ENCODE measurements around the gene ELP1. TPM values are rescaled to one million over a fixed set of nuclear protein-coding genes. Genes with fewer than 3 reads are reported as not detected.

The ELP1 gene
- total and polyA plus RNA-seq, 5 donors from 2014 or later = 13.7 to 24.9 (median 20.0) TPM

- Mint-ChIP-seq H3K4me1 (no peaks in the 10 kb centered on the region), H3K27ac (no peak overlapping the region), H3K27me3 (no peaks in the 10 kb centered on the region), H3K4me3 (no peak overlapping the region), H3K36me3 (peaks cover 76% of the 10 kb centered on the region), H3K9me3 (no peaks in the 10 kb centered on the region)
- DNase-seq (no peak), ATAC-seq (ENCODE audit: low read depth in 2 of 2) (no peak)
- Histone ChIP-seq H3K9me3 (ENCODE audit: control insufficient read depth in 2 of 2, low read length in 2 of 2) (no peaks in the 10 kb centered on the region), H3K36me3 (ENCODE audit: control insufficient read depth, insufficient read depth, low read length) (peaks cover 83% of the 10 kb centered on the region), H3K27ac (ENCODE audit: insufficient read depth, low read length, poor library complexity, severe bottlenecking) (no peak overlapping the region), H3K4me1 (ENCODE audit: control insufficient read depth, insufficient read depth, low read length, poor library complexity, severe bottlenecking) (no peaks in the 10 kb centered on the region), H3K27me3 (ENCODE audit: control insufficient read depth, insufficient read depth, low read length) (no peaks in the 10 kb centered on the region), H3K4me3 (ENCODE audit: low read depth, low read length) (no peak overlapping the region)
Observed at GRCh38 chr9:108876425-108876824, 57.5 kb downstream of the ELP1 start.

- no peak for DNase-seq
- no peaks in the 10 kb centered on the region for H3K4me1 Mint-ChIP-seq
- peaks cover 86% of the 10 kb centered on the region for H3K36me3 ChIP-seq (ENCODE audit: control insufficient read depth, insufficient read depth, low read length)
- no peaks in the 10 kb centered on the region for H3K9me3 ChIP-seq (ENCODE audit: control insufficient read depth in 2 of 2, low read length in 2 of 2)
- H3K36me3 Mint-ChIP-seq = peaks cover 76% of the 10 kb centered on the region
- no peak overlapping the region for H3K27ac ChIP-seq (ENCODE audit: insufficient read depth, low read length, poor library complexity, severe bottlenecking)
- no peaks in the 10 kb centered on the region for H3K27me3 ChIP-seq (ENCODE audit: control insufficient read depth, insufficient read depth, low read length)
- no peaks in the 10 kb centered on the region for H3K27me3 Mint-ChIP-seq
- no peaks in the 10 kb centered on the region for H3K4me1 ChIP-seq (ENCODE audit: control insufficient read depth, insufficient read depth, low read length, poor library complexity, severe bottlenecking)
- H3K9me3 Mint-ChIP-seq = no peaks in the 10 kb centered on the region
- no peak for ATAC-seq (ENCODE audit: low read depth in 2 of 2)
- no peak overlapping the region for H3K4me3 Mint-ChIP-seq
- H3K4me3 ChIP-seq (ENCODE audit: low read depth, low read length) = no peak overlapping the region
- no peak overlapping the region for H3K27ac Mint-ChIP-seq
Observed at GRCh38 chr9:108874058-108874788, 59.7 kb downstream of the ELP1 start.

DNA sequence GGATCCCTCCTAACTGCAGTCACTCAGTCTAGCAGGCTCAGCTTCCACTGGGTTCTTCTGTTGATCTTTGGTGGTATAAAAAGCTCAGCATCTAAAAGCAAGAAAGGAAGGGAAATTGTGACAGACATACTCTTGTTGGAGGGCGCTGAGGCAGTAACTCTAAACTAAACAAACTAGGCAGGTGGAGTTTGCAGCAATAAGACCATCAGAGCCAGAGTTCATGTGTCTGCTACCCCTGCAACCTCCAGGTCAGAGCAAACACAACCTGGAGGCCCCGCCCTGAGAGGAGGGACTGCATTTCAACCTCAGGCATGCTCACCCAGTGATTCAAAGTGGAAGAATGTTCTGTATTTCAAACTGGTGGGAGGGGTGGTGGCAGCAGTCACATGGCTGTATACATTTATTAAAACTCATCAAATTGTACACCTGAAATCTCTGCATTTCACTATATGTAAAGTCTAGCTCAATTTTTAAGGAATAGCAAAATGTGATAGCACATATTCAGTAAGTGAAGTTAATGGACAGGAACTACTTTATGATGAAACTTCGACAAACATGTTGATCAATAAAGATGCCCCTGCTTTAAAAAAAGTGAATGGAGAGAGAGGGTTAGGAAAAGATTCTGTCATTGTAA, 64.7 kb downstream of the ELP1 start:
- no peaks in the 10 kb centered on the region for H3K4me1 ChIP-seq (ENCODE audit: control insufficient read depth, insufficient read depth, low read length, poor library complexity, severe bottlenecking)
- H3K9me3 ChIP-seq (ENCODE audit: control insufficient read depth in 2 of 2, low read length in 2 of 2) = no peaks in the 10 kb centered on the region
- no peak for ATAC-seq (ENCODE audit: low read depth in 2 of 2)
- Mint-ChIP-seq H3K27me3 (no peaks in the 10 kb centered on the region), H3K4me3 (no peak overlapping the region), H3K9me3 (no peaks in the 10 kb centered on the region), H3K4me1 (peaks cover 0 to 2% (median 0%) of the 10 kb centered on the region in 4 donors), H3K36me3 (peaks cover 51% of the 10 kb centered on the region), H3K27ac (peak overlapping the region in 1 of 3 donors; percentile 29)
- no peaks in the 10 kb centered on the region for H3K27me3 ChIP-seq (ENCODE audit: control insufficient read depth, insufficient read depth, low read length)
- H3K27ac ChIP-seq (ENCODE audit: insufficient read depth, low read length, poor library complexity, severe bottlenecking) = no peak overlapping the region
- H3K36me3 ChIP-seq (ENCODE audit: control insufficient read depth, insufficient read depth, low read length) = peaks cover 48% of the 10 kb centered on the region
- no peak for DNase-seq
- no peak overlapping the region for H3K4me3 ChIP-seq (ENCODE audit: low read depth, low read length)

DNA sequence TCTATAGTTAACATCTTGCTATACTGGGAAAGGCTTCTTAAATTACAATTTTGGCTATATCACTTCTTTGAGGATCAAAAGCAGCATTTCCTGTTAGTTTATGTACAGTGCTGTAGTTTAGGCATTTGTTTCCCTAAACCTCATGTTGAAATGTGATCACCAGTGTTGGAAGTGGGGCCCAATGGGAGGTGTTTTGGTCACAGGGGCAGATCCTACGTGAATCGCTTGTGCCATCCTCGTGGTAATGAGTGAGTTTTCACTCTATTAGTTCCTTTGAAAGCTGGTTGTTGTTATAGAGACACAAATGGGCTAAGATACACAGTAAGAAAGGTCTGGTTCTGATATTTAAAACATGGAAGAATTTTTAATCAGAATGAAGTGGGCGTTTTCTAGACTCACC, 66.1 kb downstream of the ELP1 start:
- Mint-ChIP-seq H3K27me3 (no peaks in the 10 kb centered on the region), H3K27ac (peak overlapping the region in 1 of 3 donors; percentile 33), H3K4me3 (no peak overlapping the region), H3K9me3 (no peaks in the 10 kb centered on the region), H3K36me3 (peaks cover 42% of the 10 kb centered on the region), H3K4me1 (peaks cover 0 to 2% (median 0%) of the 10 kb centered on the region in 4 donors)
- DNase-seq (no peak), ATAC-seq (ENCODE audit: low read depth in 2 of 2) (no peak)
- Histone ChIP-seq H3K36me3 (ENCODE audit: control insufficient read depth, insufficient read depth, low read length) (peaks cover 34% of the 10 kb centered on the region), H3K9me3 (ENCODE audit: control insufficient read depth in 2 of 2, low read length in 2 of 2) (no peaks in the 10 kb centered on the region), H3K4me3 (ENCODE audit: low read depth, low read length) (no peak overlapping the region), H3K27ac (ENCODE audit: insufficient read depth, low read length, poor library complexity, severe bottlenecking) (no peak overlapping the region), H3K27me3 (ENCODE audit: control insufficient read depth, insufficient read depth, low read length) (no peaks in the 10 kb centered on the region), H3K4me1 (ENCODE audit: control insufficient read depth, insufficient read depth, low read length, poor library complexity, severe bottlenecking) (no peaks in the 10 kb centered on the region)

GRCh38 chr9:108867116-108867515, 66.8 kb downstream of the ELP1 start:
- no peaks in the 10 kb centered on the region for H3K27me3 ChIP-seq (ENCODE audit: control insufficient read depth, insufficient read depth, low read length)
- ATAC-seq (ENCODE audit: low read depth in 2 of 2) (no peak), DNase-seq (no peak)
- H3K27ac Mint-ChIP-seq = peak overlapping the region in 1 of 3 donors; percentile 73
- H3K4me1 ChIP-seq (ENCODE audit: control insufficient read depth, insufficient read depth, low read length, poor library complexity, severe bottlenecking) = no peaks in the 10 kb centered on the region
- H3K4me3 Mint-ChIP-seq = no peak overlapping the region
- peaks cover 41% of the 10 kb centered on the region for H3K36me3 Mint-ChIP-seq
- H3K9me3 ChIP-seq (ENCODE audit: control insufficient read depth in 2 of 2, low read length in 2 of 2) = no peaks in the 10 kb centered on the region
- peaks cover 32% of the 10 kb centered on the region for H3K36me3 ChIP-seq (ENCODE audit: control insufficient read depth, insufficient read depth, low read length)
- H3K4me1 Mint-ChIP-seq = peaks cover 0 to 2% (median 0%) of the 10 kb centered on the region in 4 donors
- peaks cover 0 to 2% (median 0%) of the 10 kb centered on the region in 7 donors for H3K9me3 Mint-ChIP-seq
- no peaks in the 10 kb centered on the region for H3K27me3 Mint-ChIP-seq
- H3K4me3 ChIP-seq (ENCODE audit: low read depth, low read length) = no peak overlapping the region
- no peak overlapping the region for H3K27ac ChIP-seq (ENCODE audit: insufficient read depth, low read length, poor library complexity, severe bottlenecking)

- Mint-ChIP-seq H3K4me1 (peaks cover 0 to 2% (median 0%) of the 10 kb centered on the region in 4 donors), H3K4me3 (no peak overlapping the region), H3K27ac (no peak overlapping the region), H3K9me3 (peaks cover 0 to 2% (median 0%) of the 10 kb centered on the region in 7 donors), H3K36me3 (peaks cover 32% of the 10 kb centered on the region), H3K27me3 (no peaks in the 10 kb centered on the region)
- no peak for DNase-seq
- Histone ChIP-seq H3K36me3 (ENCODE audit: control insufficient read depth, insufficient read depth, low read length) (peaks cover 21% of the 10 kb centered on the region), H3K9me3 (ENCODE audit: control insufficient read depth in 2 of 2, low read length in 2 of 2) (no peaks in the 10 kb centered on the region), H3K27me3 (ENCODE audit: control insufficient read depth, insufficient read depth, low read length) (no peaks in the 10 kb centered on the region), H3K4me3 (ENCODE audit: low read depth, low read length) (no peak overlapping the region), H3K4me1 (ENCODE audit: control insufficient read depth, insufficient read depth, low read length, poor library complexity, severe bottlenecking) (no peaks in the 10 kb centered on the region), H3K27ac (ENCODE audit: insufficient read depth, low read length, poor library complexity, severe bottlenecking) (no peak overlapping the region)
- no peak for ATAC-seq (ENCODE audit: low read depth in 2 of 2)
Observed at GRCh38 chr9:108866001-108866420, 67.9 kb downstream of the ELP1 start.

DNA sequence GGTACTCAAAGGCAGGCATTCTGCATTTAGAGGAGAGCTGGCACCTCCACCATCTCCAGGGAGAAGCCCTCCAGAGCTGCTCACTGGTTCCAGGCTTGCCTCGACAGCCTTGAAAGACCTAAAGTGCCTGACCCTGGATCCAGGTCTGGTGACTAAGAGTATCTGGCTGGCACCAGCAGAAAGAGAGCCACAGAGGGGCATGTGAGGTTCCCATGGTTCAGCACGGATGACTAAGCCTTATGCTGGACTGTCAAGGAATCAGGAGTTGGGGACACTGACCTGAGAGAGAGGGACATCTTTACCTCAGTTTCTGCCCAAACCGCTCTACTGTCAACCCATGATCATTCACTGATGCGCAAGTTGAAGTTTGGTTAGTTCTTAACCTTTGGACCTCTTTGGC, 68.9 kb downstream of the ELP1 start:
- Histone ChIP-seq H3K4me3 (ENCODE audit: low read depth, low read length) (no peak overlapping the region), H3K4me1 (ENCODE audit: control insufficient read depth, insufficient read depth, low read length, poor library complexity, severe bottlenecking) (no peaks in the 10 kb centered on the region), H3K9me3 (ENCODE audit: control insufficient read depth in 2 of 2, low read length in 2 of 2) (no peaks in the 10 kb centered on the region), H3K27me3 (ENCODE audit: control insufficient read depth, insufficient read depth, low read length) (no peaks in the 10 kb centered on the region), H3K27ac (ENCODE audit: insufficient read depth, low read length, poor library complexity, severe bottlenecking) (no peak overlapping the region), H3K36me3 (ENCODE audit: control insufficient read depth, insufficient read depth, low read length) (peaks cover 13% of the 10 kb centered on the region)
- H3K27me3 Mint-ChIP-seq = no peaks in the 10 kb centered on the region
- peaks cover 0 to 2% (median 0%) of the 10 kb centered on the region in 4 donors for H3K4me1 Mint-ChIP-seq
- no peak overlapping the region for H3K4me3 Mint-ChIP-seq
- no peak for ATAC-seq (ENCODE audit: low read depth in 2 of 2)
- peak overlapping the region in 1 of 3 donors; percentile 41 for H3K27ac Mint-ChIP-seq
- peaks cover 22% of the 10 kb centered on the region for H3K36me3 Mint-ChIP-seq
- DNase-seq = no peak
- H3K9me3 Mint-ChIP-seq = peaks cover 0 to 2% (median 0%) of the 10 kb centered on the region in 7 donors
